HG03342 (cell line): ENCODE results near the gene KIF6.
A peak's percentile ranks its signal among the peaks of the same experiment; 100 is the strongest.

Experiments used
- ATAC-seq: cut with Tn5 transposase; IDR thresholded peaks from one replicate; pipeline ENCODE4 v1.9.1; 2021; ENCODE audit warnings: mild to moderate bottlenecking, moderate library complexity; ENCODE audit not compliant: unreplicated experiment

The KIF6 gene, protein sequence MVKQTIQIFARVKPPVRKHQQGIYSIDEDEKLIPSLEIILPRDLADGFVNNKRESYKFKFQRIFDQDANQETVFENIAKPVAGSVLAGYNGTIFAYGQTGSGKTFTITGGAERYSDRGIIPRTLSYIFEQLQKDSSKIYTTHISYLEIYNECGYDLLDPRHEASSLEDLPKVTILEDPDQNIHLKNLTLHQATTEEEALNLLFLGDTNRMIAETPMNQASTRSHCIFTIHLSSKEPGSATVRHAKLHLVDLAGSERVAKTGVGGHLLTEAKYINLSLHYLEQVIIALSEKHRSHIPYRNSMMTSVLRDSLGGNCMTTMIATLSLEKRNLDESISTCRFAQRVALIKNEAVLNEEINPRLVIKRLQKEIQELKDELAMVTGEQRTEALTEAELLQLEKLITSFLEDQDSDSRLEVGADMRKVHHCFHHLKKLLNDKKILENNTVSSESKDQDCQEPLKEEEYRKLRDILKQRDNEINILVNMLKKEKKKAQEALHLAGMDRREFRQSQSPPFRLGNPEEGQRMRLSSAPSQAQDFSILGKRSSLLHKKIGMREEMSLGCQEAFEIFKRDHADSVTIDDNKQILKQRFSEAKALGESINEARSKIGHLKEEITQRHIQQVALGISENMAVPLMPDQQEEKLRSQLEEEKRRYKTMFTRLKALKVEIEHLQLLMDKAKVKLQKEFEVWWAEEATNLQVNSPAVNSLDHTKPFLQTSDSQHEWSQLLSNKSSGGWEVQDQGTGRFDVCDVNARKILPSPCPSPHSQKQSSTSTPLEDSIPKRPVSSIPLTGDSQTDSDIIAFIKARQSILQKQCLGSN

DNA sequence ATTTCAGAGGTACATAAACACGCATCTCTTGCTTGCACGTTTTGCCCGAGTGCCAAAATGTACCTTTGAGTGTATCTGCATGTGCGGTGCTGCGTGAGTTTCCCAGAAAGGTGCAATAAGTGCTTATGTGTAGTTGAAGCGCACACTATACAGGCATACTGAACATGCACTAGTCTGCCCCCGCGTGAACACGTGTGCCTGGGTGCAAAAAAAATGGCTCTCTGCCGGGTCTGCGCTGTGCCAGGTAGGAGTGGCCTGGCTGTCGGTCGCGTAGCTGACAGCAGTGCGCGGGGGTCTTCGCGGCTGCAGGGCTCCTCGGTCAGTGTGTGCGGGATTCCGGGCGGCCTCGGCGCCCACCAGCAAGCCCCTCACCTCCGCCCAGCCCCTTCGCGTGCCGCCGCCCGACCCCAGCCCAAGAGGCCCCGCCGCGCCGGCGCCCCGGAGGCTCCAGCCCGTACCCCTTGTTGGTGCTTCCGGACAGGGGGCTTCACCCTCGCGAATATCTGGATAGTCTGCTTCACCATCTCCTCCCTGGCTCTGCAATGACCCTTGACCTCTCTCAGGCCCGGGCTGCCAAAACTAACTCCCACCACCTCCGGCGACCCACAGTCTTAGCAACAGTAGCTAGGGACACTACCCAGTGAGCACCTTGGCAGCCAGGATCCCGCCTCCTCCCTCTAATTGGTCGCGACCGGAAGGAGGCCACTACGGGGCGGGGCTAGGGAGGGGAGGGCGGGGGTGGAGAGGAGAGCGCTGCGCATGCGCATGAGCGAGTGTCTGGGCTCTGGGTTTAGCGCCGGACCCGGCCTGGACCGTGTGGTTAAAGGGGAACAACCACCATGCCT lies at the start of gene KIF6:
Gene KIF6, minus strand, starts transcription at position 622 of the 845 bp plus-strand sequence. Its CDS starts 98 bp downstream, at position 524.
- ATAC-seq = peak; percentile 99

- no peak for ATAC-seq
Observed at GRCh38 chr6:39773782-39774181, 48.6 kb upstream of the KIF6 start.

DNA sequence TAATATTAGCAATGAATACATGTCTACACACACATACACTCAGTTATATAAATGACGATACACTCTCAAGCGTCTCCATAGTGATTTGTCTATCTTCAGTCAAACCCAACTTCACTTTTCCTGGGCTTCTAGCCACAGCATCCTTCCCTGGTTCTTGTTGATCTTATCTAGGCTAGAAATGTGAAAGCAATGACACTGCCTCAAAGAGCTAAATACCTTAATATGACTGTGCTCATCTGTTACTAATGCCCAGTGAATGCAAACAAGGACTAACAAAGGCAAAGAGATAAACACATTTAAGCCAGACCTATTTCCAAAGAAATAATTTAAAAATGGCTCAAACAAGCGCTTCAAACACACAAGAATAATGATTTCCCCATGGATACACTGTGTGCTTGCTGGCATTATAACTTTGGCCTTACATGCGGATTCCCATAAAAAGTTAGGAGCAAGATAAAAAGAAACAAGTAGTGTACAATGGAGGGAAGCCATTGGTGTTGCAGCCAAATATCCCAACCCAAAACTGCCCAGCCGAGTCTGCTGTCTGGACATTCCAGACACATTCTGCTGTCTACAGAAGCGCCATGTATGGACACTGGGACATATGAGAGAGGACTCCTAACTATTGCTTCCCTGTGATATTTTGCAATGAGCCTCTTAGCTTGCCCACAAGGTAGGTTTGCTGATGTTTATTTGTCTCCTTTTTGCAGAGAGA lies 47.5 kb upstream of the KIF6 start:
- ATAC-seq = no peak

- no peak for ATAC-seq
Observed at GRCh38 chr6:39770446-39770845, 45.2 kb upstream of the KIF6 start.

DNA sequence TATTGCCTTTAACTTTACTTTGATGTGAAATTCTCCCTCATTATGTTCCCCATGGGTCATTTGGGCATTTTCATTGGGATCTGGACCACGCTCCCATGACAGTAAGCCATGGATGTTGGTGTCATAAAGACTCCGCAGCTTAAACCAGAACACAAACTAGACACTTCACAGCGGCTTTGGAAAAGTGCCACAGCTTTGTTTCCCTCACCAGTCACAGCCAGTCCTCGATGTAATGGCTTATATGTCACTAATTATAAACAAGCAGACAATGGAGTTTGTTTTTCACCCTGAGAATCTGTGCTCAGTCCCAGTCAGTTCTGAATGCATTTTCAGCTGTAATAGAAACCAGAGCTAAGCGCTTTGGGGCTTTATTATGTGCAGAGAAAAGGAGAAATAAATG lies 43.8 kb upstream of the KIF6 start:
- no peak for ATAC-seq

DNA sequence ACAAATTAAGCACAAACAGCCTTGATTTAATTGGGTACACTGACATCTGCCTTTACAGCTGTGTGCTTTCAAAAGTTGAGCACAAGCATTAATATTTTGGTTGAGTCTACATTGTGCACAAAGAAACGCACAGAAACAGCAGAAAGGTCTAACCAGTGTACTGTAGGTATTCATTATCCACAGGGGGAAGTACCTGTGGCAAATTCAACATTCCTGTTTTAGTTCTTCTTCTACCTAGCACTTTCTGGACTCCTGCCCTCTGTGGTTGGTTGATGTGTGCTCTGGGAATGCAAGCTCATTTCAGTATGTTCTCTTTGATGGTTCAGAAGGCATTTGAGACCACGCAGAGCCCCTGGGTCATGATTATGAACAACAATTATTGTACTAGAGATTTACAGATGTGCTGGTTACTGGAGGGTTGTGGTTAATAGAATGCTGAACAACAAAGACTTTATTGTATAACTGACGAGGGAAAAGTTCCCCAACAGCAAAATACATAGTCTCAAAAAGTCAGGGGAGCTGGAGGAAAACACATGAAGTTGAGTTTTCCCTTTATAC lies 40.4 kb upstream of the KIF6 start:
- no peak for ATAC-seq

DNA sequence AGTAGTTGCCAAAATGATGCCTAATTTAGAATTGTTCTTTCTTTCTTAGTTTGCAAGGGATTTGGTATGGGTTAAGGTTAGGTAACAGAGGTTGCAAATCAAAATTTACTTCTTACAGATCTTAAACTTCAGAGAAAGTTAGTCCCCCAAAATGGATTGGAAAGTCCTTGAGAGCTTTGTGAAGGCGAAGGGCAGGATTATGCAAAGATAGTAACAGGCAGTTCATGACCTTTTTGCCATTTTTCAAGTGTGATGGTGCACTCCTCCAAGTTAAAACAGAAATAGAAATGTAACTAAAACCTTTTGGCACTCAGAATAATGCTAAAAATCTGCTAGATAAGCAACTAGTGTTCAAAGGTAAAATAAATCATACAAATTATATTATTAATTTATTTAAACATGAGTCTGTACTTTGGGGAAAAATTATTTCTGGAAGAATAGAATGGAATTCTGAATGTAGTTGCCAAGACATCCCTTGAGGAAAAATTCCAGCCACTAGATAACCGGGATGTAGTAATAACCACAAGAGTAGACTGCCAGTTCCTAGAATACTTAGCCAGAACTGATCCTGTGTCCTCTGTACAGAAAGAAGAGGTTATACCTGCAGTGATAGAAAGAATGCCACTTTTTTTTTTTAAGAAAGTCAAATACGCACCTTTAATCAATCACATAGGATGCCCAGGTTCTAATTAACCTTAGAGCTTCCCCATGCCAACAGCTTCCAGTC lies 35.2 kb upstream of the KIF6 start:
- ATAC-seq = no peak

- no peak for ATAC-seq
Observed at GRCh38 chr6:39758905-39759605, 33.8 kb upstream of the KIF6 start.

- no peak for ATAC-seq
Observed at GRCh38 chr6:39756582-39756981, 31.4 kb upstream of the KIF6 start.

GRCh38 chr6:39755231-39755630 lies 30.0 kb upstream of the KIF6 start:
- no peak for ATAC-seq

DNA sequence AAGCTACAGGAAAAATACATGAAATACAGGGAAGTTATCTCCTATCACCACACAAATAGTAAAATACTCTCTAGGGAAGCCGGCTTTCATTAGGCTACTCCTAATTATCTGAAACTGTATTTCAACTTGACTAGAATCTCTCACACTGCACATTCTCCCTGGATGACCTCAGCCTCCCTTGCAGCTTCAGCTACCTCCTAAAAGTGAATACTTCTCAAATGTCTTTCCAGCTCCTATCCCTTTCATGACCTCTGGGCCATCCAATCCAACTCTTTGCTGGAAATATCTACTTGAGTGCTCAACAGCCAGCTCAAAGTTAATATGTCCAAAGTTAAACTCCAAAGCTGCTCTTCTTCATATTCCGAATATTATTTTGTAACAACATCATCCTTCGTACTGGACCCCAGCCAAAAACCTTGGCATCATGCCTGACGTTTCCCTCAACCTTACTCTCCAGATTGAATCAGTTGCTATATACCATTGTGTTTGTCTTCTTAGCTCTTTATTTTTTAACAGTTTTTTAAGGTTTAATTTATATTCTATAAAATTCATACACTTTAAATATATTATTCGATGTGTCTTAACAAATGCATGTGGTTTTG lies 29.4 kb upstream of the KIF6 start:
- no peak for ATAC-seq

DNA sequence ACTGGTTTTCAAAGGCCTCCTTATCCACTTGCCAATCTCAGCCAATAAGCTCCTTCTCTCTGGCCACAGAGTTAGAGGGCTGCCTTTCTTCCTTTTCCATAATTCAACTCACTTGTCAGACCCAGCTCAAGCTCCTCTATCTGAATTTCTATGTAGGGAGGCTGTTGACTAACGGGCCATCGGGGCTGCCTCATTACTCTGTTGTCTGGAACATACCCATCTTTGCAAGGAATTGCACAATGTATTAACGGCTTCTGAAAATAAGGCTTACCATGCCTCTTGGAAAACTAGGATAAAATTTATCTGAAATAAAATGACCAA lies 28.5 kb upstream of the KIF6 start:
- ATAC-seq = no peak

- peak; percentile 55 for ATAC-seq
Observed at GRCh38 chr6:39752835-39753724, 27.9 kb upstream of the KIF6 start.

- ATAC-seq = no peak
Observed at GRCh38 chr6:39746795-39747194, 21.6 kb upstream of the KIF6 start.

DNA sequence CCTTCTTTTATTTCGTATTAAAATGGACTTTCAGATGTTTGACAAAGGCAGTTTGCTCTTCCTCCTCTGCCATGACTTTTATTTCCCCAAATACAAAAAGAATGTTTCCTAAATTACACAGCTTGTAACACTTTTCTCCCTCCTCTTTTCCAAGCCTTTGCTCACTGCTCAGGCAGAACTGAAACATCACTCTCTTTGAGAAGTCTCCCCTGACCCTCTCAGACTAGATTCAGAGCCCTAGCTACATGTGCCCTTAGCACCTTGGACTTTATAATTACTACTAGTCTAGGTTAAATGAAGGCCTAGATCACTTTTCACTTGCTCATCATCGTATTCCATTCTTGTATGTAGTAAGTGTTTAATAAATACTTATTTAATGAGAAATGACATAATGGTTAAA lies 8.5 kb upstream of the KIF6 start:
- ATAC-seq = no peak

- no peak for ATAC-seq
Observed at GRCh38 chr6:39731565-39731964, 6.4 kb upstream of the KIF6 start.

DNA sequence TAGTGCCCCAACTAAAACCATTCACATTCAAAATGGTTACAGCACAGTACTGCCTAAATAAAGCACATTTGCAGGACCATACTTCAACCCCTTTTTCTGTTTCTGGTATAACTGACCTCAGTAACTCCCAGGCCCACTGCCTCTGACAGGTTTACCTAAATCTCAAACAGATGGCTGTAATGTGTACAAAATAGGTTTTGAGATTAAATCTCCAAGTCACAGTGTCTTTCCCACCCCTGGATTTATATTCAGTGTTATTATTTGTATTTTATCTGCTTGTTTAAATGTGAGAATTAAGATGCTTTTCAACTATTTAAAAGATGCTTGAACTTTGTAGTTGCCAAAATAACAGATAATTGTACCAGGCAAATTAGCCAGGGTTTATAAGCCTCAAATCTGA lies 4.7 kb upstream of the KIF6 start:
- no peak for ATAC-seq

- ATAC-seq = no peak
Observed at GRCh38 chr6:39725632-39725997, 407 bp upstream of the KIF6 start.
